GM06990 (cell line): ENCODE measurements around the gene CD207.

ENCODE experiments used
- DNase-seq: peaks from one replicate; pipeline ENCODE4 v3.0.0-alpha.2; 2011; ENCODE audit not compliant: insufficient read length; ENCODE audit errors: extremely low read depth
- H3K27me3 ChIP-seq: replicated peaks from 2 replicates; pipeline ENCODE4 v1.6.0; 2011; ENCODE audit warnings: low read length; ENCODE audit not compliant: control insufficient read depth, insufficient read depth
- H3K36me3 ChIP-seq: 2 replicates; pipeline ENCODE4 v1.5.1; 2011; ENCODE audit warnings: low read length; ENCODE audit not compliant: control insufficient read depth, insufficient read depth
- H3K4me3 ChIP-seq: replicated peaks from 2 replicates; pipeline ENCODE4 v1.5.1; 2011; ENCODE audit warnings: low read depth, mild to moderate bottlenecking, control low read depth, low read length
- CTCF ChIP-seq: IDR thresholded peaks from 2 replicates; pipeline ENCODE4 v1.5.1; 2011; ENCODE audit warnings: low read length, control low read depth, mild to moderate bottlenecking, inconsistent platforms; ENCODE audit not compliant: insufficient read depth, poor library complexity, severe bottlenecking

The CD207 gene

GRCh38 chr2:70868970-70869369 lies 33.4 kb upstream of the CD207 start:
- Histone ChIP-seq H3K27me3 (peaks cover 1% of the 10 kb centered on the region), H3K36me3 (no peaks in the 10 kb centered on the region), H3K4me3 (no peak overlapping the region)
- no peak for TF ChIP-seq CTCF
- no peak for DNase-seq

GRCh38 chr2:70861777-70862625 lies 26.4 kb upstream of the CD207 start:
- no peak overlapping the region for H3K4me3 ChIP-seq
- peaks cover 1% of the 10 kb centered on the region; the same call in 1 of the 2 replicates for H3K27me3 ChIP-seq
- DNase-seq, result peak; percentile 13
- no peaks in the 10 kb centered on the region for H3K36me3 ChIP-seq
- peak; percentile 98 for TF ChIP-seq CTCF

- no peaks in the 10 kb centered on the region for H3K36me3 ChIP-seq
- TF ChIP-seq CTCF, result no peak
- no peak for DNase-seq
- H3K4me3 ChIP-seq, result no peak overlapping the region
- no peaks in the 10 kb centered on the region; the same call in 1 of the 2 replicates for H3K27me3 ChIP-seq
These were observed 20.1 kb upstream of the CD207 start for GRCh38 chr2:70855667-70856066.

- H3K27me3 ChIP-seq, result no peaks in the 10 kb centered on the region
- no peak for DNase-seq
- TF ChIP-seq CTCF, result no peak
- no peaks in the 10 kb centered on the region for H3K36me3 ChIP-seq
- H3K4me3 ChIP-seq, result no peak overlapping the region
These were observed 18.8 kb upstream of the CD207 start for GRCh38 chr2:70854411-70854810.

GRCh38 chr2:70852824-70853223 lies 17.2 kb upstream of the CD207 start:
- H3K27me3 ChIP-seq, result no peaks in the 10 kb centered on the region
- no peaks in the 10 kb centered on the region for H3K36me3 ChIP-seq
- no peak for TF ChIP-seq CTCF
- H3K4me3 ChIP-seq, result no peak overlapping the region
- no peak for DNase-seq
